Calu3 (cell line): ENCODE results near the gene ATP6V1C2. TPM values are rescaled to one million over a fixed set of nuclear protein-coding genes. Genes with fewer than 3 reads are reported as not detected.

ENCODE experiments used
- BruUV-seq: library from RNA; stranded (reverse); fragments of 400-500 nt; replicated peaks from 2 replicates; lab custom pipeline; 2021; lab: Mats Ljungman, UMichigan
- CTCF ChIA-PET: fragments of 300-600 bp; sonication (Branson Sonifier 250); formaldehyde crosslinking; loops from one replicate; lab custom pipeline; 2022; ENCODE audit warnings: antibody characterized with exemption; lab: Charles Lee
- DNase-seq: peaks from one replicate; pipeline ENCODE4 v3.0.0; 2022
- H3K27ac Mint-ChIP-seq: one replicate; pipeline ENCODE4 v1.8.0; 2022; ENCODE audit warnings: mixed read lengths; ENCODE audit not compliant: unreplicated experiment
- H3K27me3 Mint-ChIP-seq: one replicate; pipeline ENCODE4 v1.8.0; 2022; ENCODE audit warnings: mixed read lengths; ENCODE audit not compliant: unreplicated experiment
- H3K36me3 Mint-ChIP-seq: one replicate; pipeline ENCODE4 v1.8.0; 2022; ENCODE audit warnings: mild to moderate bottlenecking, moderate library complexity, mixed read lengths; ENCODE audit not compliant: insufficient read depth, unreplicated experiment
- H3K4me1 Mint-ChIP-seq: one replicate; pipeline ENCODE4 v1.8.0; 2022; ENCODE audit warnings: mild to moderate bottlenecking, low read depth, mixed read lengths; ENCODE audit not compliant: unreplicated experiment
- H3K4me3 Mint-ChIP-seq: one replicate; pipeline ENCODE4 v1.8.0; 2022; ENCODE audit warnings: mild to moderate bottlenecking, low read depth, moderate library complexity, mixed read lengths; ENCODE audit not compliant: unreplicated experiment
- H3K9me3 Mint-ChIP-seq: one replicate; pipeline ENCODE4 v1.8.0; 2022; ENCODE audit warnings: low read depth, mixed read lengths; ENCODE audit not compliant: unreplicated experiment
- CTCF ChIP-seq: fragments of 200-600 bp; IDR thresholded peaks from one replicate; pipeline ENCODE4 v1.8.0; 2022; ENCODE audit warnings: antibody characterized with exemption; ENCODE audit not compliant: unreplicated experiment
- intact Hi-C: fragments of 100-400 bp; cut with micrococcal nuclease; formaldehyde crosslinking; loops from one replicate; pipeline ENCODE4 v1.10.0; 2022; ENCODE audit not compliant: unreplicated experiment
- total RNA-seq: library from RNA; stranded (reverse); gene quantifications from 2 replicates; pipeline ENCODE4 v1.2.3, GENCODE V29; 2022

The ATP6V1C2 gene
- total RNA-seq, 1 experiment from 2014 or later = 0.28 TPM

DNA sequence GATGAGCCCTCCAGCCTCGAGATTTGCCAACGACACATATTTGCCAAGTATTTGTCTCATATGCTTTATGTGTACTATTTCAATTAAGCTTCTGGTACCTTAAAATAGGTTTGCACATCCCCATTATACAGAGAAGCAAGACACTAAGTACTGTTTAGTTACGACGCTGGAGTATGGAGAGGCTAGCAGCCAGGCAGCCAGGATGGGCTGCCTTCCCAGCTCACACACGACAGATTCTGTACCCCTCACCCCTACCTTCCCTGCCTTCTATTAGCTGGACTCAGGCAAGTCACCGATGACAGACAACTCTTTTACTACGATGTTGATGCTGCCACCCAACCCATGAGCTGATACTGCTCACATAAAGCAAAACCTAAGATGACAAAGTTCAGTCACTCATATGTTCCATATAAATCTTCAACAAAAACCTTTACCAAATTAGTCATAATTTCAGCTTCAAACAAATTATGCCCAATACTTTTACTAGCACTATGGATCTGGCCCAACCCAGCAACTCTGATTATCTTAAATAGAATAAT is 74.1 kb downstream of the ATP6V1C2 start:
- Mint-ChIP-seq H3K27ac (no peak overlapping the region), H3K9me3 (no peaks in the 10 kb centered on the region), H3K27me3 (no peaks in the 10 kb centered on the region), H3K4me1 (peaks cover 8% of the 10 kb centered on the region), H3K36me3 (peaks cover 81% of the 10 kb centered on the region), H3K4me3 (no peak overlapping the region)
- BruUV-seq = no TSS peak
- no peak for TF ChIP-seq CTCF
- intact Hi-C loops = no loop called here
- CTCF ChIA-PET = no interaction called here
- no peak for DNase-seq

- CTCF ChIA-PET = no interaction called here
- H3K4me3 Mint-ChIP-seq = no peak overlapping the region
- no peak overlapping the region for H3K27ac Mint-ChIP-seq
- H3K9me3 Mint-ChIP-seq = no peaks in the 10 kb centered on the region
- no peak for TF ChIP-seq CTCF
- H3K27me3 Mint-ChIP-seq = no peaks in the 10 kb centered on the region
- DNase-seq = no peak
- H3K4me1 Mint-ChIP-seq = no peaks in the 10 kb centered on the region
- intact Hi-C loops = no loop called here
- no TSS peak for BruUV-seq
- peaks cover 80% of the 10 kb centered on the region for H3K36me3 Mint-ChIP-seq
These were observed 75.3 kb downstream of the ATP6V1C2 start for GRCh38 chr2:10796703-10797102.

- Mint-ChIP-seq H3K36me3 (peaks cover 76% of the 10 kb centered on the region), H3K4me1 (no peaks in the 10 kb centered on the region), H3K27ac (no peak overlapping the region), H3K9me3 (no peaks in the 10 kb centered on the region), H3K27me3 (no peaks in the 10 kb centered on the region), H3K4me3 (no peak overlapping the region)
- BruUV-seq = no TSS peak
- CTCF ChIA-PET = no interaction called here
- no peak for DNase-seq
- intact Hi-C loops = no loop called here
- no peak for TF ChIP-seq CTCF
These were observed 77.4 kb downstream of the ATP6V1C2 start for GRCh38 chr2:10798783-10799182.

GRCh38 chr2:10800163-10800562 is 78.7 kb downstream of the ATP6V1C2 start:
- Mint-ChIP-seq H3K9me3 (no peaks in the 10 kb centered on the region), H3K27me3 (no peaks in the 10 kb centered on the region), H3K27ac (no peak overlapping the region), H3K36me3 (peaks cover 68% of the 10 kb centered on the region), H3K4me3 (no peak overlapping the region), H3K4me1 (no peaks in the 10 kb centered on the region)
- TF ChIP-seq CTCF = no peak
- DNase-seq = no peak
- BruUV-seq = no TSS peak
- CTCF ChIA-PET = interaction anchor here (0.7 kb wide), 1 partner anchor 26 kb away, joined by 6 read pairs; no protein-coding TSS in a partner anchor
- intact Hi-C loops = no loop called here
